GM18951 (cell line): Measurements from ENCODE around the gene CYP26C1.

Source experiments
- POLR2A ChIP-seq: IDR thresholded peaks from 4 replicates; pipeline ENCODE4 v1.6.1; 2011; ENCODE audit warnings: mild to moderate bottlenecking; ENCODE audit not compliant: insufficient read length, insufficient read depth; ENCODE audit errors: extremely low read depth
- in situ Hi-C: fragments of 300-500 bp; cut with MboI; formaldehyde crosslinking; loops from one replicate; pipeline ENCODE4 v1.12.0; 2022; ENCODE audit warnings: low sequenced_read_pairs, mixed read lengths, inconsistent platforms; ENCODE audit not compliant: unreplicated experiment

The CYP26C1 gene, protein sequence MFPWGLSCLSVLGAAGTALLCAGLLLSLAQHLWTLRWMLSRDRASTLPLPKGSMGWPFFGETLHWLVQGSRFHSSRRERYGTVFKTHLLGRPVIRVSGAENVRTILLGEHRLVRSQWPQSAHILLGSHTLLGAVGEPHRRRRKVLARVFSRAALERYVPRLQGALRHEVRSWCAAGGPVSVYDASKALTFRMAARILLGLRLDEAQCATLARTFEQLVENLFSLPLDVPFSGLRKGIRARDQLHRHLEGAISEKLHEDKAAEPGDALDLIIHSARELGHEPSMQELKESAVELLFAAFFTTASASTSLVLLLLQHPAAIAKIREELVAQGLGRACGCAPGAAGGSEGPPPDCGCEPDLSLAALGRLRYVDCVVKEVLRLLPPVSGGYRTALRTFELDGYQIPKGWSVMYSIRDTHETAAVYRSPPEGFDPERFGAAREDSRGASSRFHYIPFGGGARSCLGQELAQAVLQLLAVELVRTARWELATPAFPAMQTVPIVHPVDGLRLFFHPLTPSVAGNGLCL

DNA sequence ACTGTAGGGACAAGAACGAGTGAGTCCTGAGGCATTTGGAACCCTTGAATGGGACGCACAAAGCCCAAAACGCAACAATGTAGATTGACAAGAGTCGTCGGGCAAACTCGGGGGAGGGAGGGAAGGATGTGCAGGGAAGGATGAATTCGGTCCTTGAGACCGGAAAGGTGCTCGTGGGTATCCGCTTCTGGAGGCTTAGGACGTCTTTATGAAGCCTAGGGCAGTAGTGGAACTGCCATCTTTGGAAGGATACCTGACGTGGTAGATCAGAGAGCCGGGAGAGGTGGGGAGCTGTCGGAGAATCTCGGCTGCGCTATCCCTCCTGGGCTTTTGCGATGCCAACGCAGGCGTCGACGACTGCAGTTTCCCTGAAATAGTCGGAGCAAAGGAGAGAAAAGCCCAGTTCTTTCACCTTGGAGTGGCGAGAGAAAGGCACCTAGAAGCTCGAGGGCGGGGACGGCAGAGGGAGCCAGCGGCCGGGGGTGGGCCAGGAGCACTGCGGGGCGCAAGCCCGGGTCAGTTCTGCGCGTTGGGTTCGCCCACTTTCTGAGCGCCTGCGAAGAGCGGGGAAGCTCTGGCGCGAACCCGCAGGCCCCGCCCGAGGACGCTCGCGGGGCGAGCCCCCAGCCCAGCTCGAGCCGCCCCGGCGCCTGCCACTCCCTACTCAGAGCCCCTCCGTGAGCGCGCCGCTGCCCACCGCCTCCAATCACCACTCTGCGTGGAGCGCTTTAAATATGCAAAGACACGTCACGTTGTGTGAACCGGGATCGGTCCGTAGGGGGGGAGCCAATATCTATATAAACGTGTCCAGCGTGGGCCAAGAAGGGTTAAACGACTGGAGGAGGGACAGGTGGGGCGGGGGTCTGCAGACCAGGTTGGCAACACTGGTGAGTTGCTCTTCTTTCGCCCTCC lies at the start of gene CYP26C1:
Gene CYP26C1, plus strand, starts transcription at position 824 of the 912 bp plus-strand sequence. CDS start 466 bp downstream, outside the sequence.
- in situ Hi-C loops = no loop called here
- no peak for TF ChIP-seq POLR2A

DNA sequence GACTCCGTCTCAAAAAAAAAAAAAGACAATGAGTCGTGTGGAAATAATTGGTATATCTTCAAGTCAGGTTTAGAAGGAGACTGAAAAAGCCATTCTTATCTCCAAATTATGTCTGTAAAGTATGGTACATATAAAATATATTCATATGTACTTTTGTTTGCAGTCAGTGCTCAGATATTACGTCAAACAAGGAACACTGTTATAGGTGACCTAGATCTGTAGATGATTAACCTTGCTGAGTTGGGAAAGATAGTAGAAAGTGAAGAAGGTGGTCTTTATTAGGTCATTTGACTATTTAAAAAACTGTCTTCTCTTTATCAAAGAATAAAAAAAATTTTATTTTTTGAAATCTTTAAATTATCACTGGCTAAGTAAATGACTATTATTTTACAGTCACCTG lies 44.9 kb upstream of the CYP26C1 start:
- in situ Hi-C loops = no loop called here

GRCh38 chr10:93023013-93023650 lies 37.5 kb upstream of the CYP26C1 start:
- in situ Hi-C loops = no loop called here
- TF ChIP-seq POLR2A = no peak

More for the DNA sequence above, 44.9 kb upstream of the CYP26C1 start:
- TF ChIP-seq POLR2A = no peak

- in situ Hi-C loops = no loop called here
Measured at GRCh38 chr10:93026072-93026471, 34.5 kb upstream of the CYP26C1 start.

DNA sequence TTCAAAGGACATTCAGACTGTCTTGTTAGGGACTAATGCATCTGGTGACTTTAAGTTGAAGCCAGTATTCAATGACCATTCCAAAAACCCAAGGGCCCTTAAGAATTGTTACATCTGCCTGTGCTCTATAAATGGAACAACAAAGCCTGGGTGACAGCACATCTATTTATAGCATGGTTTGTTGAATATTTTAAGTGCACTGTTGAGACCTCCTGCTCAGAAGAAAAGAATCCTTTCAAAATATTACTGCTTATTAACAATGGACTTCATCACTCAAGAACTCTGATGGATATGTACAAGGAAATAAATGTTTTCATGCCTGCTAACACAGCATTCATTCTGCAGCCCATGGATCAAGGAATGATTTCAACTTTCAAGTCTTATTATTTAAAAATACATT lies 33.1 kb upstream of the CYP26C1 start:
- in situ Hi-C loops = no loop called here
- TF ChIP-seq POLR2A = no peak

More at GRCh38 chr10:93026072-93026471, 34.5 kb upstream of the CYP26C1 start:
- no peak for TF ChIP-seq POLR2A

DNA sequence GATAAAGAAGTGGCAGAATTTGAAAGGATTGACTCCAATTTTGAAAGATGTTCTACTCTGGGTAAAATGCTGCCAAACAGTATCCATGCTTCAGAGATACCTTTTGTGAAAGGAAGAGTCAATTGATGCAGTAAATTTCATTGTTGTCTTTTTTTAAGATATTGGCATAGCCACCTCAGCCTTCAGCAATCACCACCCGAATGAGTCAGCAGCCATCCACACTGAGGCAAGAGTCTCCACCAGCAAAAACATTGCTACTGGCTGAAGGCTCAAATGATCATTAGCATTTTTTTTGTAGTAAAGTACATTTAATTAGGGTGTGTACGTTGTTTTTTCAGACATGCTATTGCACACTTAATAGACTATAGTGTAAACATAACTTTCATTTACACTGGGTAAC lies 31.7 kb upstream of the CYP26C1 start:
- no peak for TF ChIP-seq POLR2A
- in situ Hi-C loops = no loop called here

- in situ Hi-C loops = no loop called here
- no peak for TF ChIP-seq POLR2A
Measured at GRCh38 chr10:93030409-93030808, 30.2 kb upstream of the CYP26C1 start.

DNA sequence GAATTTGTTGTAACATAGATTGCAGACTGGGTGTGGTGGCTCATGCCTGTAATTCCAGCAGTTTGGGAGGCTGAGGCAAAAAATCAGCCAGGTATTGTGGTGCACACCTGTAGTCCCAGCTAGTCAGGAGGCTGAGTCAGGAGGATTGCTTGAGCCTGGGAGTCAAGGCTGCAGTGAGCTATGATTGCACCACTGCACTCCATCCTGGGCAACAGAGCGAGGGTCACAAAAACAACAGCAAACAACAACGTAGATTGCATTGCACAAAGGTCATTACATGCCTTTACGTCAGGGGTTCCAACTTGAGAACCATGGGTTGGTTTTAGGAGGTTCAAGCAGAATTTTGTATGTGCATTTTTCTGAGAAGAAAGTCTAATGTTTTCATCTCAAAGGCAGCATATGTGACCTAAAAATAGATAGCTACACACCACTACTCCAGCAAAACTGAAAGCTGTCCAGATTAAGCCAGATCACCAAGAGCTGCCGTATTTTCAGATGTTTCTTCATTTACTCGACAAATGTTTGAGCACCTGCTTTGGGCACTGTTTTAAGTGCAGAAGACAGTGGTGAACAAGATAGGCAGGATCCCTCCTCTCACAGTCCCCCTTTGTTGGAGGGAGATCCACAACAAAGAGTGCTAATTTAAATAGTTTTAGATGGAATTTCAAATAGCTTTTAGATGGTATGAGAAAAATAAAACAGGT lies 28.3 kb upstream of the CYP26C1 start:
- TF ChIP-seq POLR2A = no peak
- in situ Hi-C loops = no loop called here

GRCh38 chr10:93032809-93033137 lies 27.8 kb upstream of the CYP26C1 start:
- in situ Hi-C loops = no loop called here
- TF ChIP-seq POLR2A = no peak

DNA sequence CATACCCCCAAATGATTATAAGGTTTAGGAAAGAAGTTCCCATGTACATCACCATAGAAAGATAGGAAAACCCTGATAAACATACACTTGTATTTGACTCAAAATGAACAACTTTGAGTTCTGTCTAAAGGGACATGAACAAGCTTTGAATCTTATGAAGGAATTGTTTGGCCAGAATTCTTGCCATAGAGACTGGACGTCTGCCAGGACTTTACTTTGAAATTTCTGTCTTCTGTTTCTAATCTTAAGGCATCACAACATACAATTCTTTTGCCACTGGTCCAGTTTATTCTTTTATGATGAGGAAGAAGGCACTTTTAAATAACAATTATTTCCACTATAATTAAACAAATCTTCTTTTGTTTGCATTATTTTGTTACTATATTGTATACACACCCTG lies 26.2 kb upstream of the CYP26C1 start:
- TF ChIP-seq POLR2A = no peak
- in situ Hi-C loops = no loop called here

DNA sequence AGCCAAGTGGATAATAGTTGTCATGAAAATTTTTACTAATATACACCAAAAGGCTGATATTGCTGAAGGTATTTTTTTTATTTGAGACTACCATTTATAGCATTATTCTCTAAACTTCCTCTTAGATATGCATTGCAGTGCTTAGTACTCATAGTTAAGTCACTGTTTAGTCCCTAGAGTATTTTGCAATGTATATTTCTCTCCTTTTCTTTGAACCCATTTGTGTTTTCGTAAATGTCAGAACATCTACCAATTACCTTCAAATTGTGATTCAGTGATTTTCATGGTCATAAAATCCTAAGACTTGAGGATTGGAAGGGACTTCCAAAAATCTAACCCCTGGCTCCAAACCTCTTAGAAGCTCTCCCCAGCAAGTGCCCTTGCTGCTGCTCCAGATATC lies 21.5 kb upstream of the CYP26C1 start:
- in situ Hi-C loops = no loop called here

GRCh38 chr10:93039721-93040120 lies 20.9 kb upstream of the CYP26C1 start:
- no peak for TF ChIP-seq POLR2A
- in situ Hi-C loops = no loop called here

More for the DNA sequence above, 21.5 kb upstream of the CYP26C1 start:
- TF ChIP-seq POLR2A = no peak
